Neural cell (in vitro differentiated cells): ENCODE results near the gene GSTA3.

Source experiments
- RAD21 ChIP-seq: fragments of 450-650 bp; conservative IDR thresholded peaks from 2 replicates; pipeline ENCODE4 v1.6.1; 2014; ENCODE audit warnings: antibody characterized with exemption, mild to moderate bottlenecking, moderate library complexity
- REST ChIP-seq: IDR thresholded peaks from 2 replicates; pipeline ENCODE4 v1.6.1; 2012; ENCODE audit warnings: borderline replicate concordance

DNA sequence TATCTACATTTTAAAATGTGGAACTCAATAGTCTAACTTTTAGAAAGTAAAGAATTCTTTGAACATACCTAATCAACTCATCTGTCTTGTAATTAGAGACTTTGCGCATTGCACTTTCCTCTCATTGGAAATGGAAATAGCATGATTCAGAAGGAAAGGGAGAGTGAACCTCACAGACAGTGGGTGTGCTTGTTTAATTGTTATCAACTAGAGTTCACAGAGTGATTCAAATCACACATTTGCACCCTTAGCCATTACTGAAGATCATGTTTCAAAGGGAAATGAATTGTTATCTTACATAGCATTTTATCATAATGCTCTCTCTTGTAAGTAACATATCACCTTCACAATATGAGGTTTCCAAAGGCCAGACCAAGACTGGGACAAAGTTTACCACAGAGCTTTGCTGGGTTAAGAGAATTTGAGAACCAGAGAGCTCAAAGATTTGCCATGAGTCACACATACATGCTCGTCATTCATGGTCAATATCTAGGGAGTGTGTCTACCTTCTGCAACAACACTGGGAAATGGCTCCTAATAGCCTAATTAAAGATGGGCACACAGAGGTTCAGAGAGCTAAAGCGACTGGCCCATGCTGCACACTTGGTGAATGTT lies 21.5 kb downstream of the GSTA3 start:
- TF ChIP-seq RAD21, result no peak
- no peak for TF ChIP-seq REST
